Loucy (cell line): ENCODE data around the gene FAM81A.
"Not testable (repeated sequence)": the region's sequence is repeated elsewhere in the genome, so short reads cannot be mapped to it uniquely, and the experiment has no call there.

ENCODE experiments used
- H2AFZ ChIP-seq: fragments of 200-600 bp; sonication (generic); 2 replicates; pipeline ENCODE4 v1.6.0; 2016; ENCODE audit warnings: antibody characterized with exemption, mild to moderate bottlenecking, low read length, moderate library complexity
- H3F3A ChIP-seq: fragments of 200-600 bp; 2 replicates; pipeline ENCODE4 v1.6.0; 2016; ENCODE audit warnings: antibody characterized with exemption, low read depth, mild to moderate bottlenecking
- H3K27me3 ChIP-seq: fragments of 200-600 bp; sonication (generic); 2 replicates; pipeline ENCODE4 v1.6.1; 2014; ENCODE audit warnings: low read length, mild to moderate bottlenecking; ENCODE audit not compliant: insufficient read depth, poor library complexity, severe bottlenecking
- H3K36me3 ChIP-seq: fragments of 200-600 bp; sonication (generic); 2 replicates; pipeline ENCODE4 v1.6.1; 2016; ENCODE audit warnings: low read length; ENCODE audit not compliant: insufficient read depth
- H3K4me1 ChIP-seq: fragments of 200-600 bp; sonication (generic); 2 replicates; pipeline ENCODE4 v1.5.1; 2014; ENCODE audit warnings: low read length, mild to moderate bottlenecking; ENCODE audit not compliant: insufficient read depth, poor library complexity, severe bottlenecking
- H3K4me2 ChIP-seq: fragments of 200-600 bp; sonication (generic); 2 replicates; pipeline ENCODE4 v1.6.0; 2014; ENCODE audit warnings: antibody characterized with exemption, low read length, low read depth, mild to moderate bottlenecking; ENCODE audit not compliant: poor library complexity, severe bottlenecking
- H3K4me3 ChIP-seq: fragments of 200-600 bp; sonication (generic); 2 replicates; pipeline ENCODE4 v1.5.1; 2014; ENCODE audit warnings: low read length, mild to moderate bottlenecking, mixed read lengths; ENCODE audit not compliant: poor library complexity, severe bottlenecking
- H3K79me2 ChIP-seq: fragments of 200-600 bp; sonication (generic); 2 replicates; pipeline ENCODE4 v1.6.1; 2014; ENCODE audit warnings: low read length; ENCODE audit not compliant: insufficient read depth
- H3K9ac ChIP-seq: fragments of 200-600 bp; sonication (generic); 2 replicates; pipeline ENCODE4 v1.6.0; 2014; ENCODE audit warnings: mild to moderate bottlenecking, low read depth, low read length, moderate library complexity; ENCODE audit not compliant: poor library complexity, severe bottlenecking
- H3K9me2 ChIP-seq: fragments of 200-600 bp; sonication (generic); replicated peaks from 2 replicates; pipeline ENCODE4 v1.6.1; 2016; ENCODE audit warnings: low read depth, low read length, mixed read lengths
- H3K9me3 ChIP-seq: fragments of 200-600 bp; sonication (generic); 2 replicates; pipeline ENCODE4 v1.6.1; 2014; ENCODE audit warnings: mild to moderate bottlenecking, antibody characterized with exemption, low read length, low read depth; ENCODE audit not compliant: insufficient read depth
- H4K20me1 ChIP-seq: fragments of 200-600 bp; sonication (generic); 2 replicates; pipeline ENCODE4 v1.6.0; 2014; ENCODE audit warnings: antibody characterized with exemption, low read length, mild to moderate bottlenecking; ENCODE audit not compliant: insufficient read depth, poor library complexity, severe bottlenecking
- EZH2phosphoT487 ChIP-seq: fragments of 200-600 bp; IDR thresholded peaks from 2 replicates; pipeline ENCODE4 v1.6.1; 2018; ENCODE audit warnings: antibody characterized with exemption, mild to moderate bottlenecking, moderate library complexity, borderline replicate concordance
- TF ChIP-seq, protein P1 (sequence below): fragments of 200-600 bp; sonication (generic); conservative IDR thresholded peaks from 2 replicates; pipeline ENCODE4 v1.5.1; 2014; ENCODE audit warnings: mild to moderate bottlenecking, antibody characterized with exemption, low read length

FAM81A gene

DNA sequence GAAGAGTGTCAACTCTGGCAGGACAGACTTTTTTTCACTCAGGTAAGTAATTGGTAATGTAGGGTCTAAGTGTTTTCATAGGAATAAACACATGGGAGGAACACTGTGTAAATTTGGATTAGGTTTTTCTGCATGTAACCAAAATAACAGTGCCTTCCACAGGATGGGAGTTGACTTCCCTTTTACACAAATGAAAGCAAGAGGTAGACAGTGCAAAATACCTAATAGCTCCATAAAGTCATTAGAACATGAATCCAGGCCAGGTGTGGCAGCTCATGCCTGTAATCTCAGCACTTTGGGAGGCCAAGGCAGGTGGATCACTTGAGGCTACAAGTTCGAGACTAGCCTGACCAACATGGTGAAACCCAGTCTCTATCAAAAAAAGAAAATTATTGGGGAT lies 39.8 kb upstream of the FAM81A start:
- Histone ChIP-seq H3K9me2 (no peaks in the 10 kb centered on the region), H3K36me3 (no peaks in the 10 kb centered on the region), H3K4me1 (no peaks in the 10 kb centered on the region), H2AFZ (no peak overlapping the region), H3K4me3 (no peak overlapping the region), H3K27me3 (no peaks in the 10 kb centered on the region), H3F3A (no peaks in the 10 kb centered on the region), H3K79me2 (no peaks in the 10 kb centered on the region), H3K4me2 (no peak overlapping the region), H3K9ac (no peak overlapping the region), H4K20me1 (no peaks in the 10 kb centered on the region), H3K9me3 (no peaks in the 10 kb centered on the region)
- no peak for TF ChIP-seq EZH2phosphoT487

DNA sequence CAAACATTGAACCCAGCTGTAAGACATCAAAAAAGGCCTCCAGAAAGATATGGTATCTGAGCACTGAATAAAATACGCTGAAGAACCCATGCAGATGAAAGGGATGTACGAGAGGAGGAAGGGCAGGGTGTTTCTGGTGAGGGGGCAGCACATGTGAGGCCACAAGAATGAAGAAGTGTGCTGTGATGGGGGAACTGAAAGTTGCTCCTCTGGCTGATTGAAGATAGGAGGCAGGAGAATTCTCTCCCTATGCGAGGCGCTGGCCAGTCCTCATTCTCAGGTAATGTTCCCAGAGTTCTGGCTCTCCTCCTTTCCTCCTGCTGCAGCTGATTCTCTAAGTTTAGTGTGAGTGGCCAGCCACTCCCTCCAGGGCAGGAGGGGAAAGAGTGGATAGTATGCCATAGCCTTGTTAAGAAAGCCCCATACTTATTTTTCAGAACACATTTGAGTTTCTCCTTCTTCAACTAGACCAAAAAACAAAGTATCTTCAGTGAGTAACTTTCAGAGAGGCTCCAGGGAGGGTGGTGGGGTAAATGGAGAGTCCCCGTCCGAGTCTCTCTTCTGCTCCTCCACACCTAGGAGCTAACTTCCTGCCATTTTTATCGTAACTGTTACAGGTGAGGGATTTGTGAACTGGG lies 38.4 kb upstream of the FAM81A start:
- Histone ChIP-seq H3K4me1 (no peaks in the 10 kb centered on the region), H3K9me2 (no peaks in the 10 kb centered on the region), H3K27me3 (no peaks in the 10 kb centered on the region), H3K9ac (no peak overlapping the region), H3K9me3 (no peaks in the 10 kb centered on the region), H2AFZ (no peak overlapping the region), H3K4me2 (no peak overlapping the region), H3K36me3 (no peaks in the 10 kb centered on the region), H3K4me3 (no peak overlapping the region), H4K20me1 (no peaks in the 10 kb centered on the region), H3K79me2 (no peaks in the 10 kb centered on the region), H3F3A (no peaks in the 10 kb centered on the region)
- TF ChIP-seq EZH2phosphoT487 = no peak
- TF ChIP-seq, protein P1, sequence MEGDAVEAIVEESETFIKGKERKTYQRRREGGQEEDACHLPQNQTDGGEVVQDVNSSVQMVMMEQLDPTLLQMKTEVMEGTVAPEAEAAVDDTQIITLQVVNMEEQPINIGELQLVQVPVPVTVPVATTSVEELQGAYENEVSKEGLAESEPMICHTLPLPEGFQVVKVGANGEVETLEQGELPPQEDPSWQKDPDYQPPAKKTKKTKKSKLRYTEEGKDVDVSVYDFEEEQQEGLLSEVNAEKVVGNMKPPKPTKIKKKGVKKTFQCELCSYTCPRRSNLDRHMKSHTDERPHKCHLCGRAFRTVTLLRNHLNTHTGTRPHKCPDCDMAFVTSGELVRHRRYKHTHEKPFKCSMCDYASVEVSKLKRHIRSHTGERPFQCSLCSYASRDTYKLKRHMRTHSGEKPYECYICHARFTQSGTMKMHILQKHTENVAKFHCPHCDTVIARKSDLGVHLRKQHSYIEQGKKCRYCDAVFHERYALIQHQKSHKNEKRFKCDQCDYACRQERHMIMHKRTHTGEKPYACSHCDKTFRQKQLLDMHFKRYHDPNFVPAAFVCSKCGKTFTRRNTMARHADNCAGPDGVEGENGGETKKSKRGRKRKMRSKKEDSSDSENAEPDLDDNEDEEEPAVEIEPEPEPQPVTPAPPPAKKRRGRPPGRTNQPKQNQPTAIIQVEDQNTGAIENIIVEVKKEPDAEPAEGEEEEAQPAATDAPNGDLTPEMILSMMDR = no peak

DNA sequence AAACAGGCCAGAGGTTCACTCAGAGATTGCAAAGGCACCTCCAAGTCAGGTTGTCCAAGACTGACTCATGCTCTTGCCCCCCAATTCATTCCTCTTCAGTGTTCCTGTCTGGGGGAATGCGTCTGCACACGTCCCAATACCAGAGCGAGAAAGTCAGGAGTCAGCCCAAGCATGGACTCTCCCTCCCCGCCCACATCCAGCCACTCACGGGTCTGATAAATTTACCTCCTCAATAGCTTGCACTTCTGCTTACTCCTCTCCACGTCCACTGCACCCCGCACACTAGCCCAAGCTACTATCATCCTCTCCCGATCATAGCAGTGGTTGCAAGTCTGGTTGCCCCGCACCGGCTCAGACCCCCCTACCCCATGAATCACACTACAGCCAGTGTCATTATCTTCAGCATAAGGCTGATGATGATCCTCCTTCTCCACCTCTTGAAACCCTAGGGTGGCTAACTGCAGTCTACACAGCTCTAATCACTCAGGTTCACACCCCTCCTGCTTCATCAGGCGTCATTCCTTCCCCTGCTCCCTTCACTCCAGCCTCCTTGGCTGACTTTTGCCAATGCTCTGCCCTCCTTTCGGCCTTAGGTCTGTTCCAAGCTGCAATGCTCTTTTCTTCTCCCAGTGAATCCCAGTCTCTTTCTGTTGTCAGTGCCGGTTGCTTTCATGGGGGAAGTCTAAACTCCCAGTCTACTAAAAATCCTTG lies 37.7 kb upstream of the FAM81A start:
- H3K79me2 ChIP-seq = no peaks in the 10 kb centered on the region
- TF ChIP-seq, protein P1 = no peak
- TF ChIP-seq EZH2phosphoT487 = no peak
- no peak overlapping the region for H3K4me2 ChIP-seq
- no peaks in the 10 kb centered on the region for H3K9me3 ChIP-seq
- no peak overlapping the region for H3K9ac ChIP-seq
- no peak overlapping the region for H3K4me3 ChIP-seq
- H3K36me3 ChIP-seq = no peaks in the 10 kb centered on the region
- H4K20me1 ChIP-seq = no peaks in the 10 kb centered on the region
- no peak overlapping the region for H2AFZ ChIP-seq
- H3F3A ChIP-seq = no peaks in the 10 kb centered on the region
- H3K4me1 ChIP-seq = no peaks in the 10 kb centered on the region
- no peaks in the 10 kb centered on the region for H3K27me3 ChIP-seq
- H3K9me2 ChIP-seq = no peaks in the 10 kb centered on the region

DNA sequence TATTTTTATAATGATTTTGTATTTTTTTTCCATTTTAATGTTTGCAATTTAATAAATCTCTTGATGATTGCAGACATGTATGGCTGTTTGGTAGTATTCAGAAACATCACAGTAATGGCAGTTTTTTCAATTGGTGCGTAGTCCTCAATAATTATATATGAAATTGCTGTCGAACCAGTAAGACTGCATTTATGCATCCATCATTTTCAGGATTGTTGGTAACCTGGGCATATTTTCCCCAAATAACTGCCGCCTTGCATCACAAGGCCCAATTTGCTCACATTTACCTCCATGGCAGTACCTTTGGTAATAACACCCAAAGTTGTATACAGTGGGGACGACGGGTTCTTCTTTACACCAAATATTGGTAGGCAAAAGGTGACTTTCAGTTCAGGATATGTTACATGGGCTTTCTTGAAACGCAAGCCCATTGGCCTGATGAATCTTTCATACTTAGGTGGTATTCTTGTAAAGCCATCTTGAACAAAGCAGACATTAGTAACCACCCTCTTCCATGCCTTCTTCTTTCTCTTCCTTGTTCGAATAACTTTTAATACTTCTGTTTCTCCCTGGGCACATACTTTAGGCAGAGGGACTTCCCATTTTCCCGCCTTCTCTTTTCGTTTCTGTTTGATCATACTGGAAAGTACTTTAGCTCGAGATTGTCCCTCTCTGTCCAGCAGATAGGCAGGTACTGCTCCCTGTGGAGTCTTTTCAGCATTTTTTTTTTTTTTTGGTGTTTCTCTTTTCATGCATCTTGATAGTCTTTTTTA lies 36.7 kb upstream of the FAM81A start:
- not testable (repeated sequence) for H3K9ac ChIP-seq, H3K27me3 ChIP-seq, H3K79me2 ChIP-seq, H3K4me2 ChIP-seq, H3K9me2 ChIP-seq, H3K9me3 ChIP-seq, H4K20me1 ChIP-seq, H2AFZ ChIP-seq, H3K4me1 ChIP-seq, H3F3A ChIP-seq, H3K36me3 ChIP-seq, H3K4me3 ChIP-seq
